ENCODE results near the gene IGLON5.

IGLON5 gene

GRCh38 chr19:51318687-51319648 is 7.5 kb downstream of the IGLON5 start:
- no peak for DNase-seq

- DNase-seq, result no peak
Measured at GRCh38 chr19:51319649-51320279, 8.3 kb downstream of the IGLON5 start.

GRCh38 chr19:51320280-51320657 is 8.8 kb downstream of the IGLON5 start:
- no peak for DNase-seq

GRCh38 chr19:51321799-51322198 is 10.4 kb downstream of the IGLON5 start:
- DNase-seq, result no peak

- DNase-seq, result no peak
Measured at GRCh38 chr19:51323481-51324166, 12.2 kb downstream of the IGLON5 start.

- DNase-seq, result no peak
Measured at GRCh38 chr19:51324167-51324481, 12.7 kb downstream of the IGLON5 start.

- no peak for DNase-seq
Measured at GRCh38 chr19:51325161-51325976, 13.9 kb downstream of the IGLON5 start.

GRCh38 chr19:51326216-51327065 is 15.0 kb downstream of the IGLON5 start:
- no peak for DNase-seq

GRCh38 chr19:51327066-51328001 is 15.9 kb downstream of the IGLON5 start:
- DNase-seq, result no peak

GRCh38 chr19:51329411-51329810 is 18.0 kb downstream of the IGLON5 start:
- no peak for DNase-seq

GRCh38 chr19:51330366-51330765 is 18.9 kb downstream of the IGLON5 start:
- no peak for DNase-seq

GRCh38 chr19:51331193-51331592 is 19.7 kb downstream of the IGLON5 start:
- DNase-seq, result no peak

- no peak for DNase-seq
Measured at GRCh38 chr19:51331716-51332115, 20.3 kb downstream of the IGLON5 start.

- DNase-seq, result no peak
Measured at GRCh38 chr19:51333836-51334460, 22.5 kb downstream of the IGLON5 start.

- DNase-seq, result no peak
Measured at GRCh38 chr19:51337141-51337860, 25.9 kb downstream of the IGLON5 start.

GRCh38 chr19:51337861-51338562 is 26.6 kb downstream of the IGLON5 start:
- no peak for DNase-seq

- DNase-seq, result peak; percentile 81
Measured at GRCh38 chr19:51338563-51339312, 27.3 kb downstream of the IGLON5 start.

- DNase-seq, result no peak
Measured at GRCh38 chr19:51339313-51339686, 27.9 kb downstream of the IGLON5 start.

All from T1000 (cell line).